D721Med (cell line): Measurements from ENCODE around the gene TTC16.

ENCODE experiments used
- DNase-seq: peaks from one replicate; pipeline ENCODE4 v3.0.0; 2011; ENCODE audit warnings: low spot score; ENCODE audit not compliant: insufficient read length
- FAIRE-seq: peaks from 2 replicates; lab custom pipeline; 2011; peaks lifted over from hg19 to GRCh38; lab: Jason Lieb, UNC
- TF ChIP-seq, protein P1 (sequence below): IDR thresholded peaks from 2 replicates; pipeline ENCODE4 v1.5.1; 2012; ENCODE audit warnings: mild to moderate bottlenecking, control low read depth; ENCODE audit not compliant: insufficient read depth; ENCODE audit errors: missing control alignments

Gene TTC16

DNA sequence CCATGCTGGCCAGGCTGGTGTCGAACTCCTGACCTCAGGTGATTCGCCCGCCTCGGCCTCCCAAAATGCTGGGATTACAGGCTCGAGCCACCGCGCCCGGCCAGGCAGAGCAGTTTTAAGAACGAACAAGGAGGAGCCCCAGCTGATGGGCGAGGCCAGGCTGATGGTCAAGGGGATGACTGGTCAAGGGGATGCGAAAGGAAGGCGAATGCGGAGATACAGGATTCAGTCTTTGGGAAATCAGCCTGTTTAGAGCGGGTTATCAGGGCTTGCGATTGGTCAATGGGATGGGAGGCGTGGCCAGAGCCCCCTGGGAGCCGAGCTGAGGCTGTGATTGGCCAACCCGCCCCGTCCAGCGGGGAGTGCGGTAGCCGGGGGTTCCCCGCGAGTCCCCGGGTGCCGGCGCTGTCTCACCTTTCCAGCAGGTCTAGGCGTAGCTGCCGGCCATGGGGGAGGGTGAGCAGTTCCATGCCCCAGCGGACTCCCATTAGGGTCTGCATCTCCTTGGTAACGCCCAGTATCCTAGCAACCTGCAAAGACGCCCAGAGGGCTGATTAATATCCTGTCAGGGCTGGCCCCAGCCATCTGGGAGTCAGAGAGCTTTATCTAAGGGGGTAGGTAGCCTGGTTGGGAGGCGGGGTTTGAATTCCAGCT, 26.7 kb downstream of the TTC16 start:
- FAIRE-seq (no peak), DNase-seq (peak; percentile 92)

DNA sequence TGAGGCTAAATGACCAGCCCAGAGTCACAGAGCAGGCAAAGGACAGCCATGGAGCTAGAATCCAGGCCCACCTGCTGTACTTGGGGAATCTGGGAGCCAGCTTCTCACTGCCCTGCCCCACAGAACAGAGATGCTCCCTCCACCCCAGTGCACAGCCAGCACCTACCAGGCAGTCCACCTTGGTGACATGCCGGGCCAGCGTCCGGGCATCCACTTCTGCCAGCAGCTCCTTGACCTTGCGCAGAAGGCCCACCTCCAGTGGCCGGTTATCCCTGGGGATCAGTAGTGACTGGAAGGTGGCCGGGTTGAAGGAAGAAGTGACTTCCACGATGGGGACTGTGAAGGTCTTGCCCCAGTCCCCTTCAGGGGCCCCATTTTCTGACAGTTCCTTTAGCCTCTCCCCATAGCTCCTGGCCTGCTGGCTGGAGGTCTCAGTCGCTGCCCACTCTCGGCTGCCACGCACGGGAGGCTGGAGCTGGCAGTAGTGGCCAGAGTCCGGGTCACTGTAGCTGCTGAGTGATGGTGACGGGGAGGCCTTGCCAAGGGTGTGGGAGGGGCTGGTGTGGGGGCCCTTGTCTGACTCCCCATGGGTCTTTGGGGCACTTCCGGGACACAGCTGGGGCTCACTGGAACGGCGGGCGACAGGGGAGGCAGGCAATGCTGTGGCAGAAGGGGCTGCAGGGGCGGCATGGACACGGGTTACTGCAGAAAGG, 28.7 kb downstream of the TTC16 start:
- no peak for FAIRE-seq
- TF ChIP-seq, protein P1, sequence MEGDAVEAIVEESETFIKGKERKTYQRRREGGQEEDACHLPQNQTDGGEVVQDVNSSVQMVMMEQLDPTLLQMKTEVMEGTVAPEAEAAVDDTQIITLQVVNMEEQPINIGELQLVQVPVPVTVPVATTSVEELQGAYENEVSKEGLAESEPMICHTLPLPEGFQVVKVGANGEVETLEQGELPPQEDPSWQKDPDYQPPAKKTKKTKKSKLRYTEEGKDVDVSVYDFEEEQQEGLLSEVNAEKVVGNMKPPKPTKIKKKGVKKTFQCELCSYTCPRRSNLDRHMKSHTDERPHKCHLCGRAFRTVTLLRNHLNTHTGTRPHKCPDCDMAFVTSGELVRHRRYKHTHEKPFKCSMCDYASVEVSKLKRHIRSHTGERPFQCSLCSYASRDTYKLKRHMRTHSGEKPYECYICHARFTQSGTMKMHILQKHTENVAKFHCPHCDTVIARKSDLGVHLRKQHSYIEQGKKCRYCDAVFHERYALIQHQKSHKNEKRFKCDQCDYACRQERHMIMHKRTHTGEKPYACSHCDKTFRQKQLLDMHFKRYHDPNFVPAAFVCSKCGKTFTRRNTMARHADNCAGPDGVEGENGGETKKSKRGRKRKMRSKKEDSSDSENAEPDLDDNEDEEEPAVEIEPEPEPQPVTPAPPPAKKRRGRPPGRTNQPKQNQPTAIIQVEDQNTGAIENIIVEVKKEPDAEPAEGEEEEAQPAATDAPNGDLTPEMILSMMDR = no peak
- no peak for DNase-seq

More for the DNA sequence above, 26.7 kb downstream of the TTC16 start:
- TF ChIP-seq, protein P1 = no peak

DNA sequence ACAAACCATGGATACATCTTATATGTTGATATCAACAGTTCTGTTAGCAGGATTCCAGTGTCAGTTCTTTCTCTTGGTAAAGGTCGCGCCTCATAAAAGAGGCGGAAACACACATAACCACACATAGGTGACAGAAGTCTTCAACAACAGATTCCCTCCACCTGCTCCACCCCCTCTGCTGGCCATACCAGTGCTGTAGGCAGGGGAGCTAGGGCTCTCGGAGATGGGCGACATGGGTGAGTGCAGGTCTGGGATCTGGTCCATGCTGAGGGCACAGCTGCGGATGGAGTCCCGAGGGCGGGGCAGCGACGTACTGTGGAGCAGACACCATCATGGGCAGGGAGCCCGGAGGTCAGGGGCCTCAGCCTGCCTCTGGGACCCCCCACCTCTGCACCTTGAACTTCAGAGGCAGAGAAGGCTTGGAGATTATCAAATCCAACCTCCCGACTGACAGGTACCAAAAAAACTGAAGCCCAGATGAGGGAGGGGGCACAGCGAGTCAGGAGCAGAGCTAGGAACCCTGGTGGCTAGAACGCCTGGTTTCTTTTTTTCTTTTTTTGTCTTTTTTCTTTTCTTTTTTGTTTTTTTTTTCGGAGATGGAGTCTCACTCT, 31.2 kb downstream of the TTC16 start:
- FAIRE-seq = no peak
- DNase-seq = no peak
- TF ChIP-seq, protein P1 = no peak

DNA sequence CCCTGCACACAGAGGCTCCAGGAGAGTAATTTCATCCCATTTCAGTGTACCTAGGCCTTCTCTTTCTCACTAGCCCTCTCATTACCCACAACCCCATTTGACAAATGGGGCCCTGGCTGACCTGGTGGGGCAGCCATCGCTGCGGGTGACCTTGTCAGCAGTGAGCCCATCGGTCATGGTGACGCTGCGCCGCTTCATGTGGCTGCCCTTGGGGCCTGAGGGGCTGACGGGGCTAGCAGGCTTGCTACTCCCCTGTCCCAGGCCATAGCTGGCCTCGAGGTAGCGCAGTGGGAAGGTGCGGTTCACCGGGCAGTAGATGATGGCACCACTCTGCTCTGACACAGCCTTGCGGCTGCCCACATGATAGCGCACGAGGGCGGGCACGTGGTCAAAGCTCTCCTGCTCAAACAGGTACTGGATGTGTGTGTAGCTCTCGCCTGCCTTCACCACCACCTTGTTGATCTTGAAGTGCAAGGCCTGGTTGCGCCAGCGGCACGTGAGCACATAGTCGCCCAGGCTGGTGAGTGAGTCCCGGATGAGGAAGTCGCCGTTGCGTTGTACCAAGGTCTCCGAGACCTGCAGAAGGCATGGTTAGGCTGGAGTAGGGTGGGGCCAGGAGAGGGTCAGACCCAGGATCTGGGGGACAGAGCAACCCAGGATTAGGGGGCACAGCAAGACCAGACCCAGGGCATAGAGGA, 33.4 kb downstream of the TTC16 start:
- TF ChIP-seq, protein P1 = no peak
- DNase-seq = no peak
- FAIRE-seq = no peak

DNA sequence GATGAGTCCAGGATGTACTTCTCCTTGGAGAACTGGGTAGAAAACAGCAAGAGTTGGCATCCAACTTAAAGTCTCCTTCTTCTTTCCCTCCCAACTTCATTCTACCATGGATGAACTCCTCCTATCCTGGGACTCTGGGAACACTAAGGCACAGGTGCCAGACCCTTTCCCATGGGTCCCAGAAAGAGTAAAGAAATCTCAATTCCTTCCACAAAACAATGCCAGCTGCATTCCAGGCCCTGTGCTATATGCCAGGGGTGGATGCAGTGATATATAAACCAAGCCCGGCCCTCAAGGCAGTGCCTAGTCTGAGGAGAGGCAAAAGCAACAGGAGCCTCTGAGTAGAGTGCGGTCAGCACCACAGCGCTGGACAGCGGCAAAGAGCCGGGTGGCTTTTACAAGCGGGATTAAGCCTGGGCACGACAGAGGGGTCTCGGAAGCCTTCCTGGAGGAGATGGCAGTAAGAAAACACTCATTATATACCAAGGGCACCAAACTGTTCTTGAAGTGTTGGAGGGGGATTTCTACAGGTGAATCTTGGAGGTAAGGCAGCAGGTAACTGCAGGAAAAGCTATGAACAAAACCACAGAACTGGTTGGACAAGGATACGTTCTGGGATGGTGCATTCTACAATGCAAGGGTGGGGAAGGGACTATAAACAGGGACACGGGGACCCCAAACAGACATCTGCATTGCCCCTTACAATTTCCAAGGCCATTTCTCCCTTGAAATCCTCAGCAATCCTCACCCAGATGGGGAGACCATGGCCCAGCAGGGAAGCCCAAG, 35.6 kb downstream of the TTC16 start:
- DNase-seq = no peak
- TF ChIP-seq, protein P1 = no peak
- FAIRE-seq = no peak

DNA sequence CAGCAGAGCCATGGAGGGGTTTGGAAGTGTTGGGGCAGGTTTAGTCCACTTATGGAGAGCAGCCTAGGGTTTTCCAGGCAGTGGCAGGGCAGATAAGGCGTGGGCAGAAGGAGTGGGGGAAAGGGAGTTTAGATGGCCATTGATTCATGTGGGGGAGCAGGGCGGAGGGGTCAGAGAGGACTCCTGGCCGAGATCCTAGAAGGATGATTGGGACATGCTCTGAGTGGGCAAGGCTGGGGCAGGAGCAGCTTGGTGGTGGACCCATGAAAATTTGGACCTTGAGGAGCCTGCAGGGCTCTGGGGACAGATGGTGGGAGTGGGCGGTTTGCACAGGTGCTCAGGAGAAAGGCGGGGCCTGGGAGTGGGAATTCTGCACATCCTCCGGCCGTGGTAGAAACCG, 37.3 kb downstream of the TTC16 start:
- TF ChIP-seq, protein P1 = no peak
- DNase-seq = no peak
- no peak for FAIRE-seq
